RWPE2 (cell line): ENCODE data around the gene IL17REL.

Experiments used
- ATAC-seq: fragments of 200-7000 bp; cut with Tn5 transposase; 3 replicates; pipeline ENCODE4 v1.9.1; 2021; ENCODE audit warnings: low read depth
- DNase-seq: peaks from one replicate; pipeline ENCODE4 v3.0.0-alpha.2; 2020; ENCODE audit warnings: low spot score
- H3K27ac ChIP-seq: fragments of 450-650 bp; 2 replicates; pipeline ENCODE4 v1.5.1; 2017; ENCODE audit warnings: mild to moderate bottlenecking; ENCODE audit not compliant: poor library complexity, severe bottlenecking
- H3K27me3 ChIP-seq: fragments of 250-450 bp; sonication (Bioruptor Pico); 2 replicates; pipeline ENCODE4 v1.5.1; 2021; ENCODE audit warnings: mild to moderate bottlenecking, moderate library complexity; ENCODE audit not compliant: insufficient read depth, poor library complexity, severe bottlenecking
- H3K36me3 ChIP-seq: fragments of 250-450 bp; sonication (Bioruptor Pico); 2 replicates; pipeline ENCODE4 v1.5.1; 2020; ENCODE audit warnings: low read depth, mild to moderate bottlenecking, moderate library complexity
- H3K4me1 ChIP-seq: fragments of 250-450 bp; sonication (Bioruptor Pico); 2 replicates; pipeline ENCODE4 v1.5.1; 2021; ENCODE audit warnings: mild to moderate bottlenecking, moderate library complexity; ENCODE audit not compliant: insufficient read depth, poor library complexity, severe bottlenecking
- H3K4me3 ChIP-seq: fragments of 250-450 bp; sonication (Bioruptor Pico); 2 replicates; pipeline ENCODE4 v1.5.1; 2021; ENCODE audit warnings: mild to moderate bottlenecking, moderate library complexity; ENCODE audit not compliant: severe bottlenecking
- H3K9me3 ChIP-seq: fragments of 250-450 bp; sonication (Bioruptor Pico); 2 replicates; pipeline ENCODE4 v1.5.1; 2021; ENCODE audit warnings: mild to moderate bottlenecking, moderate library complexity; ENCODE audit not compliant: severe bottlenecking
- TF ChIP-seq, protein P1 (sequence below): fragments of 450-650 bp; IDR thresholded peaks from one replicate; pipeline ENCODE4 v1.5.1; 2017; ENCODE audit warnings: mild to moderate bottlenecking, moderate library complexity; ENCODE audit not compliant: poor library complexity, severe bottlenecking

IL17REL gene

DNA sequence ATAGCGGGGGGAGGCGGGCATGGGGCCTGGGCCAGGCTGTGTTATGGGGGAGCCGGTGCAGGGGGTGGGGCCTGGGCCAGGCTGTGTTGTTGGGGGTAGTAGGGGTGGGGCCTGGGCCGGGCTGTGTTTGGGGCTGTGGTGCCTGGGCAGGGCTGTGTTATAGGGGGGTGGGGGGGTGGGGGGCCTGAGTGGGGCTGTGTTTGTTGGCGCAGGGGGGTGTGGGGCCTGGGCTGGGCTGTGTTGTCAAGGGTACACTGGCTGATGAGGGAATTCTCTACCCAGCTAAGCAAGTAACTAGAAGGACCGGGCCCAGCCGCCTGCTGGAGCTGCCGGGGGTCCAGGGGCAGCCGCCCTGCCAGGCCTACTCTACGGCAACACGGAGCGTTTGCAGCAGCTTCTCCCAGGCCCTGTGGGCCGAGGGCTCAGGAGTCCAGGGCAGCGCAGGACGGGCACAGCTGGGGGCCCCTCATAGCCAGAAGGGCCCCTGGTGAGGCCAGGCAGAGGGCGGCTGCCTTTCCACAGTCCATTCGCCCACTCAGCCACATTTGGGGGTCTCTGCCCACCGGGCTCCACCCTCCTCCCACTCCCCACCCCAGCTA is 62.1 kb downstream of the IL17REL start:
- H3K27me3 ChIP-seq, result no peaks in the 10 kb centered on the region
- no peak overlapping the region for H3K4me3 ChIP-seq
- H3K4me1 ChIP-seq, result peaks cover 48% of the 10 kb centered on the region
- H3K27ac ChIP-seq, result peak overlapping the region; percentile 87
- no peaks in the 10 kb centered on the region for H3K9me3 ChIP-seq
- H3K36me3 ChIP-seq, result no peaks in the 10 kb centered on the region
- TF ChIP-seq, protein P1, sequence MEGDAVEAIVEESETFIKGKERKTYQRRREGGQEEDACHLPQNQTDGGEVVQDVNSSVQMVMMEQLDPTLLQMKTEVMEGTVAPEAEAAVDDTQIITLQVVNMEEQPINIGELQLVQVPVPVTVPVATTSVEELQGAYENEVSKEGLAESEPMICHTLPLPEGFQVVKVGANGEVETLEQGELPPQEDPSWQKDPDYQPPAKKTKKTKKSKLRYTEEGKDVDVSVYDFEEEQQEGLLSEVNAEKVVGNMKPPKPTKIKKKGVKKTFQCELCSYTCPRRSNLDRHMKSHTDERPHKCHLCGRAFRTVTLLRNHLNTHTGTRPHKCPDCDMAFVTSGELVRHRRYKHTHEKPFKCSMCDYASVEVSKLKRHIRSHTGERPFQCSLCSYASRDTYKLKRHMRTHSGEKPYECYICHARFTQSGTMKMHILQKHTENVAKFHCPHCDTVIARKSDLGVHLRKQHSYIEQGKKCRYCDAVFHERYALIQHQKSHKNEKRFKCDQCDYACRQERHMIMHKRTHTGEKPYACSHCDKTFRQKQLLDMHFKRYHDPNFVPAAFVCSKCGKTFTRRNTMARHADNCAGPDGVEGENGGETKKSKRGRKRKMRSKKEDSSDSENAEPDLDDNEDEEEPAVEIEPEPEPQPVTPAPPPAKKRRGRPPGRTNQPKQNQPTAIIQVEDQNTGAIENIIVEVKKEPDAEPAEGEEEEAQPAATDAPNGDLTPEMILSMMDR, result no peak
- DNase-seq (no peak), ATAC-seq (no peak)

- Histone ChIP-seq H3K9me3 (no peaks in the 10 kb centered on the region), H3K27ac (peak overlapping the region; percentile 87), H3K27me3 (no peaks in the 10 kb centered on the region), H3K4me3 (no peak overlapping the region), H3K4me1 (peaks cover 48% of the 10 kb centered on the region), H3K36me3 (no peaks in the 10 kb centered on the region)
- DNase-seq (no peak), ATAC-seq (no peak)
- TF ChIP-seq, protein P1, result no peak
Observed at GRCh38 chr22:49949914-49950292, 62.7 kb downstream of the IL17REL start.

DNA sequence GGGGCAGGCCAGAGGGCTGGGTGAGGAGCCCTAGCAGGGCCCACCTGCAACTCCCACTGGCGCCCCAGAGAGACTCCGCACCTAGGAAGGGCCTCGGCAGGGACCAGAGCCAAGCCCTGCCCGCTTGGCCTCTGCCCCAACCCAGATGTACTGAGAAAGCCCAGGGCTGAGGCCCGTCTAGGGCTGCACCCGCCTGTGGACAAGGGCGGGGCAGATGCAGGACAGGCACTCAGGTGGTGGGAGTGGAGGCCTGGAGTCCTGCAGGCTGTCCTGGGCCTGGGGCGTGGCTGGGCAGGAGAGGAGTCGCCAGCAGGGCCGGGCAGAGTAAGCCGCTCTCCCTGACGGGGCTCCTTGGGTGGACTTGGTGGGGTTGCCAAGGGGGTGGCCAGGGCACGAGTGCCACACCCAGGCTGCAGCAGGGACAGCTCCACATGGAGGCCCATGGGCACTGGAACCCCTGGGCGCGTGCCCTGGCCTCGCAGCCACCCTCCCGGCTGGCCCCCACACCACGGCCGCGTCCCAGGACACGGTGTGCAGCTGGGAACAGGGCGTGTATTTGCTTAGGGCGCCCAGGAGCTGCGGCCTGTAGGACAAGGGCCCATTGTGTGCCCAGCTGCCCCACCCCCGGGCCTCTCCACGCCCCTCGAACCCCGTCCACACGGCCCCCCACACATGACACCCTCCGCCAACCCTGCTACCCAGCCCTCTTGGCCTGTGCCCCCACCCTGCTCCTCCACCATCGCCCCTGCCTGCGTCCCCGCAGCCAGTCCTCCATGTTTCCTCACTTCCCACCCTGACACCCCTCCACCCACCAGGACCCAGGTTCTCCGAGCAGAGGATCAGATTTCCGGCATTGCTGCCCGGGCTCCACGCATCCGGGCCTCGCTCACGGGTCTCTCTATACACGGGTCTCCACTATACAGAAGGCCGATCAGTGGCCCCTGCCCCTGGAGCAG is 63.3 kb downstream of the IL17REL start:
- Histone ChIP-seq H3K4me1 (peaks cover 48% of the 10 kb centered on the region), H3K9me3 (no peaks in the 10 kb centered on the region), H3K27me3 (no peaks in the 10 kb centered on the region), H3K36me3 (no peaks in the 10 kb centered on the region), H3K27ac (peak overlapping the region; percentile 87), H3K4me3 (peak overlapping the region; percentile 5)
- peak; percentile 67 for ATAC-seq
- TF ChIP-seq, protein P1, result no peak
- DNase-seq, result no peak

DNA sequence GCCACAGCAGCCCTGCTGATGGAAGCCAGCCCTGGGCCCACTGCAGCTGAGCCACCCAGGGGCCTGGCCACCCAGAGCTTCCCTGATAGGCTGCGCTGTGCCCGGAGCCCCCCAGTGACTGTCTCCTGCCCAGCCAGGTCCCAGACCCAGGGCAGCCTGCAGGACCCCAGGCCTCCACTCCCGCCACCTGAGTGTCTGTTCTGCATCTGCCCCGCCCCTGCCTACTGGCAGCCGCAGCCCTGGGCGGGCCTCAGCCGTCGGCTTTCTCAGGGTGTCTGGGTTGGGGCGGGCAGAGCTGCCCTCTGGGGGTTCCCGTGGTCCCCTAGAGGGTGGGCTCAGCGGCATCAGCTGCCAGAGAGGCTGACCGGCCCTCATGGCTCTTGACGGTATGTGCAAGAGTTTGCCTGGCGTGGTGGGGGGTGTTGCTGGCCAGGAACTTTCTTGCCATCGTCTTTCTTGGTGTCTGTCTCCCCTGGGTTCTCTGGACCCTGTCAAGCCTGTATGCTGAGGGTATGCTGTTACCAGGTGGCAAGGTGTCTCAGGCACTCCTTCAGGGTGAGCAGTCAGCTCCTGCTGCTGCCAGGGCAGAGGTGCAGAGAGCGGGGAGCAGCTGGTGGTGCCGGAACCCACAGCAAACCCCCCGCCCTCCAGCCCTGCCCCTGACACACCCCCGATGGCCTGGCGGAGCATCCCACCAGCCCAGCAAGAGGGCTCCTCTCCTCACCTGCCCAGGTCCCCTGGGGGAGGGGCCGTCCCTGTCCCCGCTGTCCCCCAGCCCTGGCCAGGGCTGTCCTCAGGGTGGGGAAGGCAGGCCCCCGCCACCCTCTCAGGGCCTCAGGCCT is 64.2 kb downstream of the IL17REL start:
- no peak for DNase-seq

More for the DNA sequence above, 64.2 kb downstream of the IL17REL start:
- Histone ChIP-seq H3K4me1 (peaks cover 48% of the 10 kb centered on the region), H3K27ac (peak overlapping the region; percentile 87), H3K4me3 (peak overlapping the region; percentile 5), H3K27me3 (no peaks in the 10 kb centered on the region), H3K36me3 (no peaks in the 10 kb centered on the region), H3K9me3 (no peaks in the 10 kb centered on the region)
- TF ChIP-seq, protein P1, result no peak
- no peak for ATAC-seq
